HG03097 (cell line): ENCODE measurements around the gene BTNL9.
"Not testable (repeated sequence)": the region's sequence is repeated elsewhere in the genome, so short reads cannot be mapped to it uniquely, and the experiment has no call there.

Experiments used
- ATAC-seq: cut with Tn5 transposase; IDR thresholded peaks from one replicate; pipeline ENCODE4 v1.9.1; 2021; ENCODE audit not compliant: unreplicated experiment, low FRiP score

BTNL9 gene

GRCh38 chr5:181097383-181097753 lies 57.3 kb downstream of the BTNL9 start:
- ATAC-seq = not testable (repeated sequence)

GRCh38 chr5:181097759-181098491 lies 57.9 kb downstream of the BTNL9 start:
- not testable (repeated sequence) for ATAC-seq

- ATAC-seq = no peak
These were observed 58.9 kb downstream of the BTNL9 start for GRCh38 chr5:181098762-181099601.

- ATAC-seq = no peak
These were observed 59.6 kb downstream of the BTNL9 start for GRCh38 chr5:181099602-181100086.

- ATAC-seq = no peak
These were observed 60.2 kb downstream of the BTNL9 start for GRCh38 chr5:181100121-181100875.

- ATAC-seq = not testable (repeated sequence)
These were observed 61.1 kb downstream of the BTNL9 start for GRCh38 chr5:181101030-181101641.

GRCh38 chr5:181101930-181102674 lies 62.0 kb downstream of the BTNL9 start:
- ATAC-seq = not testable (repeated sequence)

- not testable (repeated sequence) for ATAC-seq
These were observed 64.1 kb downstream of the BTNL9 start for GRCh38 chr5:181104259-181104568.

- not testable (repeated sequence) for ATAC-seq
These were observed 64.7 kb downstream of the BTNL9 start for GRCh38 chr5:181104606-181105390.

- no peak for ATAC-seq
These were observed 65.4 kb downstream of the BTNL9 start for GRCh38 chr5:181105391-181106025.

- ATAC-seq = no peak
These were observed 67.6 kb downstream of the BTNL9 start for GRCh38 chr5:181107699-181108098.

- ATAC-seq = no peak
These were observed 68.6 kb downstream of the BTNL9 start for GRCh38 chr5:181108578-181109165.

- ATAC-seq = no peak
These were observed 69.5 kb downstream of the BTNL9 start for GRCh38 chr5:181109489-181110013.

GRCh38 chr5:181111010-181111409 lies 70.9 kb downstream of the BTNL9 start:
- no peak for ATAC-seq
